Upper lobe of right lung (tissue), 1 donor: ENCODE data around the gene POU5F2. TPM values are rescaled to one million over a fixed set of nuclear protein-coding genes. Genes with fewer than 3 reads are reported as not detected.

ENCODE experiments used
- ATAC-seq: fragments of 200-7000 bp; cut with Tn5 transposase; one replicate; pipeline ENCODE4 v1.9.1; 2020; ENCODE audit warnings: mild to moderate bottlenecking, moderate library complexity
- DNase-seq: peaks from one replicate; pipeline ENCODE4 v3.0.0-alpha.2; 2020
- H3K27ac ChIP-seq: fragments of 200-600 bp; one replicate; pipeline ENCODE4 v1.8.0; 2022
- H3K27me3 ChIP-seq: fragments of 200-600 bp; one replicate; pipeline ENCODE4 v1.8.0; 2022; ENCODE audit warnings: mild to moderate bottlenecking
- H3K36me3 ChIP-seq: fragments of 200-600 bp; one replicate; pipeline ENCODE4 v1.8.0; 2022
- H3K4me1 ChIP-seq: fragments of 200-600 bp; one replicate; pipeline ENCODE4 v1.8.0; 2022
- H3K4me3 ChIP-seq: fragments of 200-600 bp; one replicate; pipeline ENCODE4 v1.8.0; 2022; ENCODE audit warnings: mild to moderate bottlenecking
- H3K9me3 ChIP-seq: fragments of 200-600 bp; one replicate; pipeline ENCODE4 v1.8.0; 2022
- intact Hi-C: fragments of 100-400 bp; cut with DNase I; formaldehyde crosslinking; loops from one replicate; pipeline ENCODE4 v1.11.0; 2022
- total RNA-seq: library from RNA; stranded (reverse); fragmentation: NEBNext Ultra II Directional; extraction: Animal tissue kit (Norgen Biotek cat#: 25700); gene quantifications from one replicate; pipeline ENCODE4 v1.2.1, GENCODE V29; 2021
- TF ChIP-seq, protein P1 (sequence below): fragments of 200-600 bp; IDR thresholded peaks from one replicate; pipeline ENCODE4 v1.8.0; 2022; ENCODE audit warnings: antibody characterized with exemption
- donor health status: DM: no; HTN: yes; CAD: no; lungs with severe emphysema.

The POU5F2 gene
- total RNA-seq, 1 donor from 2014 or later: 1.6 TPM

DNA sequence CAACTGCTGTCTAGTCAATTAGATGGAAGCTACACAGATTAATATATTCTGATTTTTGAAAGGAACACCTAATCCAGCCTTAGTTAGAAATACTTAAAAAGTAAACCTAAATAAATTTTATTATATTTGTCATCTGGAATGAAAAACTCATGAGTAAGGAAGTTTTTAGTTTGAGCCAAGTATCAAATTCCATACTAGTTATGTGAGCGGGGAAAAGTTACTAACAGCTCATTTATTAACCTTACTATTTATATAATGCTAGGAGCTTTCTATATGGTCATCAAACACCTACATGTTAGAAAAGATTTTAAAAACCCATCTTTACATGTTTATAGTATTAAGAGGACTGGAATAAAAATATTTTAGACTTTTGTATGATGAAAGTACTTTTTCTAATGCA is 41.6 kb upstream of the POU5F2 start:
- intact Hi-C loops: no loop called here
- TF ChIP-seq, protein P1, sequence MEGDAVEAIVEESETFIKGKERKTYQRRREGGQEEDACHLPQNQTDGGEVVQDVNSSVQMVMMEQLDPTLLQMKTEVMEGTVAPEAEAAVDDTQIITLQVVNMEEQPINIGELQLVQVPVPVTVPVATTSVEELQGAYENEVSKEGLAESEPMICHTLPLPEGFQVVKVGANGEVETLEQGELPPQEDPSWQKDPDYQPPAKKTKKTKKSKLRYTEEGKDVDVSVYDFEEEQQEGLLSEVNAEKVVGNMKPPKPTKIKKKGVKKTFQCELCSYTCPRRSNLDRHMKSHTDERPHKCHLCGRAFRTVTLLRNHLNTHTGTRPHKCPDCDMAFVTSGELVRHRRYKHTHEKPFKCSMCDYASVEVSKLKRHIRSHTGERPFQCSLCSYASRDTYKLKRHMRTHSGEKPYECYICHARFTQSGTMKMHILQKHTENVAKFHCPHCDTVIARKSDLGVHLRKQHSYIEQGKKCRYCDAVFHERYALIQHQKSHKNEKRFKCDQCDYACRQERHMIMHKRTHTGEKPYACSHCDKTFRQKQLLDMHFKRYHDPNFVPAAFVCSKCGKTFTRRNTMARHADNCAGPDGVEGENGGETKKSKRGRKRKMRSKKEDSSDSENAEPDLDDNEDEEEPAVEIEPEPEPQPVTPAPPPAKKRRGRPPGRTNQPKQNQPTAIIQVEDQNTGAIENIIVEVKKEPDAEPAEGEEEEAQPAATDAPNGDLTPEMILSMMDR: no peak

DNA sequence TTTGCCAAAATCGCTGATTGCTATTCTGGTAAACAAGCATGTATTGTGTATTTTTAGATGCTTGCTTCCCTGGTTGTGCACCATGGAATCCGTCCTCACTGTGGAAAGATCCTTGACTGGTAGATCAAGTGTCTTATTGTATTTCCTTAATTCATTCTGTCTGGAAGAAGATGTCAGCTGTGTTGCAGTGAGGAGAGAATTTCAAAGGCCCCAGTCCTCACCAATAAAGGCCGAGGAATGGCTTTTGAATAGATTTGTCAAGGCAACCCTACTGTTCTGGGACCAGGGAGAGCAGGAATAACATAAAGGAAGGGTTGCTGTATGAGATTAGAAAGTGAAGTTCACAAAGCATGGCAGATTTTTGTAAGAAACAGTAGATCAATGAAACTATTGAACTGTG is 36.2 kb upstream of the POU5F2 start:
- H3K4me1 ChIP-seq: no peaks in the 10 kb centered on the region
- no peak overlapping the region for H3K4me3 ChIP-seq
- H3K9me3 ChIP-seq: no peaks in the 10 kb centered on the region
- intact Hi-C loops: no loop called here
- H3K27me3 ChIP-seq: no peaks in the 10 kb centered on the region
- H3K27ac ChIP-seq: no peak overlapping the region
- H3K36me3 ChIP-seq: peaks cover 6% of the 10 kb centered on the region
- DNase-seq (no peak), ATAC-seq (no peak)
- TF ChIP-seq, protein P1: no peak

More for the DNA sequence above, 41.6 kb upstream of the POU5F2 start:
- ATAC-seq (no peak), DNase-seq (no peak)
- no peaks in the 10 kb centered on the region for H3K4me1 ChIP-seq
- no peak overlapping the region for H3K27ac ChIP-seq
- no peaks in the 10 kb centered on the region for H3K9me3 ChIP-seq
- H3K27me3 ChIP-seq: no peaks in the 10 kb centered on the region
- no peaks in the 10 kb centered on the region for H3K36me3 ChIP-seq
- no peak overlapping the region for H3K4me3 ChIP-seq

DNA sequence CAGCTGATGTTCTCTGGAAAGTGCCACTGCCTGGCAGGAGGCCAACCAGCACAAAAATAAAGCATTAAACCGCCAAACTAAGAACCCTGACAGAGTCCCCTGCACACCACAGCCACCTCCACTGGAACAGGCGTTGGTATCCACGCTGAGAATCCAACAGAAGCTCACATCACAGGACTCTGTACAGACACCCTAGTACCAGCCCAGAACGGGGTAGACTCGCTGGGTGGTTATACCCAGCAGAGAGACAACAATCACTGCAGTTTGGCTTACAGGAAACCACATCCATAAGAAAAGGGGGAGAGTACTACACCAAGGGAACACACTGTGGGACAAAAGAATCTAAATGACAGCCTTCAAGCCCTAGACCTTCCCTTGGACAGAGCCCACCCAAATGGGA is 15.0 kb upstream of the POU5F2 start:
- no peaks in the 10 kb centered on the region for H3K4me1 ChIP-seq
- no peak overlapping the region for H3K27ac ChIP-seq
- DNase-seq: no peak
- no peak for ATAC-seq
- H3K36me3 ChIP-seq: no peaks in the 10 kb centered on the region
- no peak overlapping the region for H3K4me3 ChIP-seq
- intact Hi-C loops: no loop called here
- peaks cover 15% of the 10 kb centered on the region for H3K9me3 ChIP-seq
- TF ChIP-seq, protein P1: no peak
- H3K27me3 ChIP-seq: no peaks in the 10 kb centered on the region

DNA sequence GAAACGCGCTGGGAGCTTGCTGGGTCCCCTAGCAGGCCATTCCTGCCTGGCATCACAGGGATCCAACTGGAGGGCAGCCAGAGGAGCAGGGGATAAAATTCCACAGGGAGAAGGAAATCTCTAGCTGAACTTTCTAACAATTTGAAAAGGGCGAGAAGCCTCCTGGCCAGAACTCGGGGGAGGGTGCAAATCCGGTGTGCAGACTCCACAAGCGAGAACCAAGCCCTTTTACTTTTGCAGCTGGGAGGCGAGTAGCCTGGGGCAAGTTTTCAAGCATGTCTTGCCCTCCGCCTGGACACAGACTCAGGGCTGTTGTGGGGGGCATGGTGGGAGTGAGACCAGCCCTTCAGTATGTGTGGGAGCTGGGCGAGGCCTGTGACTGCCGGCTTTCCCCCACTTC is 14.3 kb upstream of the POU5F2 start:
- Histone ChIP-seq H3K36me3 (no peaks in the 10 kb centered on the region), H3K27ac (no peak overlapping the region), H3K4me1 (no peaks in the 10 kb centered on the region), H3K9me3 (peaks cover 12% of the 10 kb centered on the region), H3K4me3 (no peak overlapping the region), H3K27me3 (no peaks in the 10 kb centered on the region)
- ATAC-seq: no peak
- TF ChIP-seq, protein P1: no peak
- intact Hi-C loops: no loop called here
- DNase-seq: no peak

DNA sequence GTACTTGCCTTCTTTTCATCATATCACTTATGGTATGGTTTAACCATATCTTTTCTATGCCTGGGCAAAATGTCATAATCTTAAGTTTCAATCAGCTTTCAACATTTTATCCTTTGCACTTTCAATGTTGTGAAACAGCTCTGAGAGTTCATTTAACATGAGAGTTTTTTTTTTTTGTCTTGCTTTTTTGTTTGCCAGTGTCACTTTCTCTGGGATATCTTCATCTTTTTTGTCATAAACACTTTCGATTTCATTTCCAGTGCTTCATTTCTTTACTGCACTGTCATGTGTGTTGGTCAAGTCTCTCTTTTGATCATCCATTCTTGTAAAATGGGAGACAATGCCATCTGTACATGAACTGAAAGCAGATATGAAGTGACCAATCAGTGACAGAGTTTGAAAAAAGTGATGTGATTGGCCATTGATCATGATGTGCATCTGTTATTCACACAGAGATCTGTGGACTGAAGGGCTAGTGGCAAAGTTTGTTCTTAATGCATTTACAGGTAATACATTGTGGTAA is 7.5 kb upstream of the POU5F2 start:
- Histone ChIP-seq H3K4me3 (no peak overlapping the region), H3K9me3 (no peaks in the 10 kb centered on the region), H3K36me3 (no peaks in the 10 kb centered on the region), H3K27ac (no peak overlapping the region), H3K4me1 (no peaks in the 10 kb centered on the region), H3K27me3 (no peaks in the 10 kb centered on the region)
- TF ChIP-seq, protein P1: no peak
- intact Hi-C loops: no loop called here
- ATAC-seq (no peak), DNase-seq (no peak)
